HG03342 (cell line): ENCODE measurements around the gene CNIH1.

ENCODE experiments used
- ATAC-seq: cut with Tn5 transposase; IDR thresholded peaks from one replicate; pipeline ENCODE4 v1.9.1; 2021; ENCODE audit warnings: mild to moderate bottlenecking, moderate library complexity; ENCODE audit not compliant: unreplicated experiment

Gene CNIH1

DNA sequence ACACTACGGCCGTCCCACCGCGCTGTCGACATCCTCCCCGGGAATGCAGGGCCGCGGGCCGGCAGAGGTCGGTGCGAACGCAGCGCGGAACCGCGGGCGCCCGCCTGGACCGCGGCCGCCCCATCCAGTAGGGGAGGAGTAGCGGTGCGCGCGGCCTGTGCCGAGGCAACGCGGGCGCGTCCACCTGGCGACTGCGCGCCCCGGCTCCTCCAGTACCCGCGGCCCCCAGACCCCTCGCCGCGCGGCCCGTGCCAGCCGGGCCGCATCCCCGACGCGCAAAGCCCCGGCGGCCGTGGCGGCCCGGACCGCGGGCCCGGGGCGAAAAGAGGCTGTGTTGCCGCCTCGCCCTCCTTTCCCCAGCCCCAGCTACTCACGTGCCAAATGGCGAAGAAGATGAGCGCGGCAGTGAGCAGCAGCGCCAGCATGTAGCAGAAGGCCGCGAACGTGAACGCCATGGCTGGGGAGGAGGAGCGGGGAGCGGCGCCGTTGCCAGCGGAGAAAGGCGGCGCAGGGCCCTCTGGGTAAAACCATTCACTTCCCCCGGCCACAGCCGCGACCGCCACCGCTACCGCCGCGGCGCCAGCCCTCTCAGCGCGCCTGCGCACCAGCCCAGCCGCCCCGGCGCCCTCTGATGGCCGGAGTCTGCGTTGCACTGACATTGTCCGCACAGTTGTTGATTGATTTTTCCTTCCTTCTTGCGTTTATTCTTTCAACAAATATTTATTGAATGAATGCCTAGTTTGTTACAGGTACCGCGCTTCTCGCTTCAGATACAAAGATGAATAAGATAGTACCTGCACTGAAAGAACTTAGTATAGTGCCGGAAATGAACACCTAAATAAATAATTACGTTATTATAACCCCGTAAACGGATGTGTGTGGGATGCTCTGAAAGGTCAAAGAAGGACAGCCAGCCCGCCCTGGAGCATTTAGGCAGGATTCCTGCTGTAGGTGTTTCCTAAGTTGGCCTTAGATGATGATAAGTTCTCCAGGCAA, at the start of gene CNIH1:
CNIH1 (minus strand) TSS at position 502 of the 996 bp plus-strand sequence; CDS start at position 455, 47 bp downstream.
- ATAC-seq = peak; percentile 94

DNA sequence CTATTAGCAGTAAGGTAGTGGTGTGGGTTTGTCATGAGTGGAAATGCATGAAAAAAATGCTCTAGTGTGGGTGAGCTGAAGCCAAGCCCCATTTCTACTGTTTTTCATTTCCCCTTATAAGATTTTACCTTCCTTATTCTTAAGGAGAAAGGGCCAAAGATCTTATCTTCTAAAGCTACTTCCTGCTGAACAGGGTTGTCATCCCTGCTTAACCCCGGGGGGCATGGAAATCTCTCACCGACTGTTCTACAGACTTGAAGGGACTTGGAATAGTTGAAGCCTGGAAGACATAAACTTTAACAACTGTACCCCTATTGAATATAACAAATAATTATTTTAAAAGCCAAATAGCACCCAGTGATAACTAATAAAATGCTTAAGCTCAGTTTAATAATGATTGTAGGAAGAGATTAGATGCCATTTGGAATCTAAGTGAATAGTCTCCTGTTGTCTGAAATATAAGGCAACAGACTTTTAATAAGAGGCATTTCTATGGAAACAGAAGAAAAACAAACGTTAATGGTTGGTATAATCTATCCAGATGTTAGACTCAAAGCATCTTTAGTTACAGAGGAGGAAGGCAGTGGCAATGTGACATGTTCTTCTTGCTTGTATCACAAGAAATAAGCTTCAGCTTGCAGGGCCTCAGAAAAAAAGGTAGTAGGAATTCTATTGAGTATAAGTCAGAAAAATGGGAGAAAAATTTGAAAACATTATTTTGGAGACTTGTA, 49.4 kb upstream of the CNIH1 start:
- no peak for ATAC-seq

DNA sequence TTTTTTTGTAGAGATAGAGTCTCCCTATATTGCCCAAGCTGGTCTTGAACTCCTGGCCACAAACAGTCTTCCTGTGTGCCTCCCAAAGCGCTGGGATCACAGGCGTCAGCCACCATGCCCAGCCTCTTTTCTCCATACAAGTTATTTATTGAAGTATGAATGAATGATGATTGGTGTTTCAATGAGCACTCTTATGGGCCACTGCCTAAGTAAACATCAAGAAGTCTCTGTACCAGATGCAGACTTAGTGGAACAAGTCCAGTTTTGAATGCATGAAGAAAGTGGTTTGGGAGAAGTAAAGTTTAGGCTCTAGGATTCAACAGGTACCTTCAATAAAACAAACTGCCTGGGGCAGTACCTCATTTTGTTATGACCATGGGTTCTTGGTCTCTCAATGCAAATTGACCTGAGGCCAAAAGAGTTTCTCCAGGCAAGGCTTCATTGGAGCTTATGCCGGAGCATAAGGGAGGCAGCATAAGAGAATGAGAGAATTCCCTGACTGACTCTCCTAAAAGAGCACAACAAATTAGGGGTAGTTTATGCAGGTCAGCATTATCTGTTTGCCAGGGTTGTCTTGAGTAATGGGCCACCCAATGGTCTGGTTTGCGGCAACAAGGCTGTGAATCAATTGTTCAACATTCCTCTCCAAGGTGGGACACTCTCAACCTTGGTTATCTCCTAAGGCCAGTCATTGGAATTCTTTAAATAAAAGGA, 48.7 kb upstream of the CNIH1 start:
- ATAC-seq = no peak

DNA sequence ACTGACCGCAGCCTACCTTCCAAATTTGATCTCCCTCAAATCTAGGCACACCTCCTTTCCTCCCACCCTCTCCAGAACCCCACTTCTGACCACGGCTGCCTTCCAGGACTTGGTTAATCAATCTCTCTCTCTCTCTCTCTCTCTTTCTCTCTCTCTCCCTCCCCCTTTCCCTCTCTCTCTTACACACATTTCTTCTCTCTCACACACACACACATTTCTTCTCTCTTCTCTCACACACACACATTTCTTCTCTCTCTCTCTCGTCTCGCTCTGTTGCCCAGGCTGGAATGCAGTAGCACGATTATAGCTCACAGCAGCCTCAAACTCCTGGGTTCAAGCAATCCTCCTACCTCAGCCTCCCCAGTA, 48.1 kb upstream of the CNIH1 start:
- no peak for ATAC-seq

DNA sequence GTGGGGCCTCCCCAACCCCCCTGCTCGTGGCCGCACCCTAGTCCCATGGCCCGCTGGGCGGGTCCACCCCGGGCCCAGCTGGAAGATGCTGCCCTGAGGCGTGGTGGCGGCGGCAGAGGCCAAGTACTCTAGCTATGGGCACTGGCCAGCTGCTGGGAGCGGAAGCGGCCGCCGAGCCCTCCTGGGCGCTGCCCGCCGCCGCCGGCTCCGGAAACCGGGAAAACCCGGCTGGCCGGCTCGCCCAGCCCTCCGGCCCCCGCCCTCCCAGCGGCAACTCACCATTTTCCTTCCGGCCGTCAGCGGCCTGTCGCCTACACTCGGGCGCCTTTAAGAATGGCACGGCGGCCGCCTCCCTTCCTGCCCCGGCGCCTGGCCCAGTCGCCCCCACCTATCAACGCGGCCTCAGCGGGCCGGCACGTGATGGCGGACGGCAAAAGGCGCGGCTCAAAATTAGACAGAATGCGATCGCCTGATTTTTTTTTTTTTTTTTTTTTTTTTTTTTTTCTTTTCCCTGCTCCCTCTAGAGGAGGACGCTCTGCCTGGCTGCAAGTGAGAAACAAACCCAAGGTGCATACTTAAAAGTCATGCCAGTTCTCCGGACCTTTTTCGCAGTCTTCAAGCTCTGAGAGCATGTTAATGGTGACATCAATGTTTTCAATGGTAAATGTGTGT, 47.6 kb upstream of the CNIH1 start, which contains the start of gene GMFB:
GMFB (minus strand) TSS at position 335 of the 672 bp plus-strand sequence; CDS start at position 282, 53 bp downstream.
- peak; percentile 91 for ATAC-seq

DNA sequence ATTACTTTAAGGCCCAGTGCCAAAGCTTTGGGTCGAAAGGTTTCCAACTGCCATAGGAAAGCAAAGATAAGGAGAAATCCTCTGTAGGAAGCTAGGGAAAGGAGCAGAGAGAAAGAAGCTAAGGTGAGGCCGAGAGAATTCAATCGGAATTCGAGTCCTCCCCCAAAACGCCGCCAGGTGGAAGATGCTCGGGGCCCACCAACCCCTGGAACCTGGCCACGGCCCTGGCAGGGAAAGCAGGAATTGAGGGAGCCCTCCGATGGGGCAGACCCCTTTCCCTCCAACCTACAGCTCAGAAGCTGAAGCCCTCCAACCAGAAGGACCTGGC, 47.1 kb upstream of the CNIH1 start:
- ATAC-seq = peak; percentile 23

DNA sequence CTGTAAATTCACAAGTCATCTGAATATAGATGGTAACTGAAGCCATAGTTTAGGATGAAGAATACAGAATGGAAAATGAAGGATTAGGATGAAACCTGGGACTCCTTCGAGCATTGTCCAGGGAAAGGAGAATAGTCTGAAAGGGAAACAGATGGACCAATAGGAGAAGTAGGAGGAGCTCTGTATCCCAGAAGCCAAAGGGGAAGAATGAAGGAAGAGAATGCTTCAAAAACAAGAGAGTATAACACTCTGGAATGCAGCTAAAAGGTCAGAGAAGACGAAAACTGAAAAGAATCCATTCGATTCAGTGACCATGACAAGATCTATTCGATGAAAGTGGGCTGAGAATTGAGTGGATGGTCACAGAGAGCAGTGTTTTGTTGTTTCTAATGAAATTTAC, 46.6 kb upstream of the CNIH1 start:
- no peak for ATAC-seq

DNA sequence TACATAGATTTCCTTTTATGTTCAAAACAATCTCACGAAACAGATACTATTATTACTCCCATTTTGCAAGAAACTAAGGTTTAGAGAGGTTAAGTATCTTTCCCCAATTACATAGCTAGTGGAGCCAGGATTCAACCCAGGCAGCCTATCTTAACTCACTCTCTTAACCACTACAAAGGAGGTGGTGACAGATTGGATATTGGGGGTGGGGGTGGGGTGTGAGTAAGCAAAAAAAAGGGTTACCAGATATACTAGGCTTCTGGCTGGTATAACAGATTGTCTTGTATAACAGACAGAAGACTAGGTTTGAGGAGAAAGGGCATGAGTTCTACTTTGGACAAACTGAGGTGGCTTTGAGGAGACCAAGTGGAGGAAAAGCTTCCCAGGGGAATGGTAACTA, 45.5 kb upstream of the CNIH1 start:
- no peak for ATAC-seq

DNA sequence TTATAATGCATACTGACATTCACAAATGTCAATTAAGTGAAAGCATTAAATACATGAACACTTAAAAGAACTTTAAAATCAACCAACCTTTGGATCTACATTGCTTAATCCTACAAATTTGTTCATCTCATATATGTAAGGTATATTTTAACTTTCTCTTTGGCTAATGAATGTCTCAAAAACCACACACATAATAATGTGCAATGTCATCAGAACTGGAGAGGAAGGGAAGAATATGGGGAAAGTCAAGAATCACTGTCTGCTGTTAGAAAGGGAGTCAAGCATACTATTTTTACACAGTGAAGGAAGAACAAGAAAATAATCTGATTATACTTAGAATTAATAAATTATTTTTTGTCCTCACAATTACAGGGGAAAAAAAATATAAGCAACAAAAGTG, 42.7 kb upstream of the CNIH1 start:
- ATAC-seq = no peak

DNA sequence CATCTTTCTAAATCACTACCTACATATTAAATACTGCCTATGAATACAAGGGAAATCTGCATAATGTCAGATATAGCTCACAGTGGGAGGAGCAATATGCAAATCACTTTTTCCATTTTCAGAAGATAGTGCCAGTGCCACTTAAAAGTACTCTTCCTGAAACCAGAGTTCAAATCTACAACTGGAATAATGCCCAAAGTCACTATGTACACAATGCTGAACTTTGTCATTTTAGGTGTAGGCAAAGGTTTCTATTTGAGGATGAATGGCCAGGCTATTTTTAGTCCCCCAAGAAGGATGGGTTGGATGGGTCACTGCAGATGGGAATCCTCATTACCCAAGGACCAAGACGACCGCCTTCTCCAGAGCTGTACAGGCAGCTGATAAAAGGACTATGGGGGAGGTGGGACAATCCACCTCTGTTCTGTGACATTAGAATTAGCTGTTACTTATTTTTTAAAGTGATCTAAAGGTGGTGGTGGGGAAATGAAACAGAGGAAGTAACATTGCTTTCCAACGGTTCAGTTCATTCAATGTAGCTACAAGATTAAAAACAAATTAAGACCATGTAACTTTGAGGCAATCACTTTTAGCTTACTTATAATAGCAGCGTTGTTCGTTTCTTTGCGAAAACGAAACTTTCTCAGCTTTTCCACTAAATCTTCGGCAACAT, 42.0 kb upstream of the CNIH1 start:
- no peak for ATAC-seq

DNA sequence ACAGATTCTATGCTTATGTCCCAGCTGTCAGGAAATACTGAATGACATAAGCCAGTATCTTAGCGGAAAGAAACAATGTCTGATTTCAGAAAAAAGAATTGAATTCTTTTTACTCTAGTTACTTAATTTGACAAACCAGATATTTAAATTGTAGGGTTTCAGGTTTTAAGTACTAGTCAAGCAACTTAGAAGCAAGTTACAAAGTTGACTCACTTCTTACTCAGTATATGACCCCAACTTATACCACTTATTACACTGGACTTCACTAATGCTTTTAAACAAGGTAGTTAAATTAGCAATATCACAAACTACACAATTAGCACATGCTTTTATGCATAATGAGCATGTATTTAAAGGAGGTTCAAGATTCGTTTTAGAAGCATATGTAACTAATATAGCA, 40.5 kb upstream of the CNIH1 start:
- no peak for ATAC-seq

DNA sequence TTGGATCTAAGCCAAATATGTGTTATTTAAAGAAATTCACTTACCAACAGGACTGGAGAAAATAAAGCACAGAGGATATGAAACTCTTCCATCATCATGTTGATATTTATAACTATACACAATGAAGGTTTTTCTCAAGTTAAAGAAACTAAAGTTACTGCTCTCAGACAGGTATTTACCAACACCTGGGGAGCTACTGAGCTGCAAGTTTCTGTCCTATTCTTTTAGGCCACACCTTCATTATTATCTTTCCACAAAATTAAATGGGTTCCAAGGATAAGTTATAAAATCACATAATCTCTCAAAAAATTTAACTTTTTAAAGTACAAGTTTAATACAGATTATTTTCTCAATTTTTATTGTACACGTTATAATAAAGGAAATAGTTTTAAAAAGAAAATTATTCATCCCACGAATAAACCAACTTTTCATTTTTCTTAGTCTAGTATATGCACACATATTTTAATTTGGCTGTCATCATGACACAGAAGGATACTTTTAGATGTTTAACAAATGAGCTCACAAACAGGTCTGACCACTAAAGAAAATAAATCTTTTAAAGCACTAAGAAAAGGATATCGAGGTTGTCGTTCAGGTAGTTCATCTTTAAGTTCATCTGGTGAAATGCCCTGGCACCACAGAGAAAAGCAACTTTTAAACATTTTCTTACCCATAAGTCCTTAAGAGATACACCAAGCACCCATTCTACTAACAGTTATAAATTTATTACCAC, 39.8 kb upstream of the CNIH1 start:
- ATAC-seq = no peak

DNA sequence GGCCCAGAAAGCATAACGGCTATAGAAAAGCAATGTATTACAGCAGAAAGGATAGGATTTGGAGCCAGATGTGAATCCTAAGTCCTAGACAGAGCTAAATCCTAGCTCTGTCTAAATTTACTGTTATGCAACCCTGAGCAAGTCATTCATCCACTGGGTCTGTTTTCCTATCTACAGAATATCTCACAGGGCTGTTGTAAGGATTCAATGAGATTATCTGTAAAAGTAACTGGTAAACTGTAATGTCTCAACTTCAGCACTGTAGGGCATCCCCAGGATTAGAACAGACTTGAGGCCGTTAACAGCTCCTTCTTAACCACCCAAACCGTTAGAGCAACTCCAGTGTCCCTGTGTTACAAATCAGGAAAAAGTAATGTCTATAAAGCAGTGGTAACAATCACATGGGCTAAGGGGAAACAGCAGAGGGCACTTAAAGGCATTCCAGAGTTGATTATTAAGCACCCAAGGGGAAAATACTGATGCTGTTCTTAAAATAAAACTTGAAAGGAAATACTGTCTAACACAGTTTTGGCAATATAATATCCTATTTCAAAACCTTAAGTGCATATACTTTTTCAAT, 37.6 kb upstream of the CNIH1 start:
- no peak for ATAC-seq

DNA sequence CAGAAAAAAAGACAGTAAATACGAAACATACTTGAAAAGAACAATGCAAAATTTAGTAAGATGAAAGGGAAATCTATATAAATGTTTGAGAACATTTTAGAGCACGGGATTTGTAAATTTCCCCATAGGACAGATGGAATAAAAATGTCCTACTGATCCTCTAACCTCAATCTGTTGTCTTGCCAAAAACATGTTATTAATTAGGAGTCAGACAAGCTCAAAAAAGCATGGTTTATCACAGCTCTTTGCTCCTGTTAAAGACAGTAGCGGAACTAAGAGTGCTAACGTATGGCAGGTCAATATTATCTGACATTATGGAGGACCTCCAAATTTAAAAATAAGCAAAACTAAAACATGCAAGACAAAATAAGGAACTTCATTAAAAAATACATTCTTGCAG, 34.7 kb upstream of the CNIH1 start:
- no peak for ATAC-seq

DNA sequence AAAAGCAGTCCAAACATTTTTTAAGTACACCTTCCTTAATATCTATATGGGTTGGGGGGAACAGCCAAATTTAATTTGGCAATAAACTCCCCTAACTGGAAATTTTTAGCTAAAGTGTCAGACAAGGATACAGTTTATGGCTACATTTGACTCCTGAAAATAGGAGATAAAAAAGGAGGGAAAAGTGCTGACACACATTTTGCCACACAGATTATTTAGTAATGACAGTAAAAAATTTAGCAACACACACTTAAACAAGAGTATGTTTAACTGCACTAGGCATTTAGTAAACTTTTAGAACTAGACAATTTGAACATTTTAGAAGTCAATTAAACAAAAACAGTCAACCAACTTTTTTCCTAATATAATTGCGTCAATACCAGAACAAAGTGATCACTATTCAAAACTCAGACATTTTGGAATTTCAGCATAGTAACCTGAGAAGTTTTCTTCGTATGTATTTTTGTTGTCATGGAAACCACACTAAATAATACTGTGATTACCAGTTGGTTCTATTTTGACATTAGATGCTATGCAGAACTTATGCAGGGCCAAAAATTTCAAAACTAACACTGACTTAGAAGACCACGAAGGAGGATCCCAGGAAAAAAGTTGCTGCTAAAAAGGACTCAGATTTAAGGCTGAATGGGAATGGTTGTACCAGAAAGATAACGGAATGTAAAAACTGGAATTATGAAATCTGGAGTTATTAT, 34.2 kb upstream of the CNIH1 start:
- no peak for ATAC-seq

DNA sequence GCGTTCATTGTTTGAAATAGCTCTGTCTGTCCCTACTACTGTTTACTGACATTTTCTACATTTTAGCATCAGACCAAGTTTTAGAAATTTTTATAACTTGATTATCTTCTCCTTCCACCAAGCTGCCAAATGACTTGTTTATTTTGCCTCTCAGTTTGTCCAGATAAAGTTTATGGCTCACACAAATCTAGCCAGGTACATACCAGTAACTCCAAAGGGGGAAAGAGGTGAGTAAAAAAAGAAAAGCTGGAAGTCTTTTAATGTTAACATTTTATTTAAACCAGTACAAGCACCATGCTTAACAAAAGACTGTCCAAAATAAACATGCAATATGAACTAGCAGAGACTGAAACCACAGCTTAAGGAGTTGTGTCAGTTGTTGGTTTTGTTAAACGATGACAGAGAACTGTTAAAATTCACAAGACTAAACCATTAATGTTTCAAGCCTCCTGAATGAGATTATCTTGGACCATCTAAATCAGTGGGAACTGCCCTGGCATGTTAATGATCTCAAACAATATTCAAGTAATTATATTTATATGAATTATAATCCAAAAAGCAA, 33.1 kb upstream of the CNIH1 start:
- no peak for ATAC-seq

DNA sequence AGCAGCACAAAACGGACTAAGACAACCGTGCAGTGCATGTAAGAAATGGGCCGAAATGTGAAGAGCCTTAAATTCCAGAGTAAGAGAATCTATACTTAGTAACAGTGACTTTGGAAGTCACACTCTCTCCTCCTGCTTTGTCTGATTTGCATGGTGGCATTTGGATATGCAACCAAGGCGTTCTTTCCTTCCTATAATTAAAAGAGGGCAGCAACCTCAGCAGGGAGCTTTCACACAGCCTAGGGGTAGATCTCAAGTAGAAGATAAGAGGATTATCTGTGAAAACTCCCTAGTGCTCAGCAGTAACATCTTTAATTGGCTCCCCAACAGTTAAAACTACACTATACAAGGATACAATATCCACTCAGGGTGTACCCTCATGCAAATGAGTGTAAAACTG, 31.1 kb upstream of the CNIH1 start:
- no peak for ATAC-seq

DNA sequence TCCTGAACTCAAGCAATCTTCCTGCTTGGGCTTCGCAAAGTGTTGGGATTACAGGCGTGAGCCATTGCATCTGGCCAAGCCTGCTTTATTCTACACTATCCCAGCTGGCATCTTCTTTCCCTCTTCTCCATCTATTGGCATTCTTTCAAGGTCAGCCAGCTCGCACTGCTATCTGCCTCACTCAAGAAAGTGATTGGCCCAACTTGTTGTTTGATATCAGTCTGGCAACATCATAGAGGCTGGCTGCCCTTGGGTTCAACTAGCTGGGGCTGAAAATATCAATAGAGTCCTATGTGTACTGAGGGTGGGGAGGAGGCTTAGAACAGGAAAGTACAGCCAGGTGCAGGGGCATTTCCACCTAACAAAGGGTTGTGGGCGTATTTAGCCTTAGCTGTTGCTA, 30.5 kb upstream of the CNIH1 start:
- ATAC-seq = no peak
